HG02588 (cell line): Measurements from ENCODE around the gene AADAC.
"Not testable (repeated sequence)": the region's sequence is repeated elsewhere in the genome, so short reads cannot be mapped to it uniquely, and the experiment has no call there.

Source experiments
- ATAC-seq: cut with Tn5 transposase; IDR thresholded peaks from one replicate; pipeline ENCODE4 v1.9.1; 2021; ENCODE audit warnings: mild to moderate bottlenecking, moderate library complexity; ENCODE audit not compliant: unreplicated experiment

AADAC gene

GRCh38 chr3:151852074-151852811 is 38.3 kb downstream of the AADAC start:
- no peak for ATAC-seq

- ATAC-seq: no peak
These were observed 42.2 kb downstream of the AADAC start for GRCh38 chr3:151856118-151856517.

- ATAC-seq: no peak
These were observed 42.7 kb downstream of the AADAC start for GRCh38 chr3:151856641-151857040.

- ATAC-seq: no peak
These were observed 45.3 kb downstream of the AADAC start for GRCh38 chr3:151859233-151859673.

- no peak for ATAC-seq
These were observed 46.0 kb downstream of the AADAC start for GRCh38 chr3:151859905-151860304.

- ATAC-seq: no peak
These were observed 49.7 kb downstream of the AADAC start for GRCh38 chr3:151863611-151864010.

- no peak for ATAC-seq
These were observed 50.6 kb downstream of the AADAC start for GRCh38 chr3:151864423-151865101.

GRCh38 chr3:151866711-151867410 is 52.9 kb downstream of the AADAC start:
- ATAC-seq: no peak

- no peak for ATAC-seq
These were observed 53.8 kb downstream of the AADAC start for GRCh38 chr3:151867666-151868065.

- ATAC-seq: no peak
These were observed 55.3 kb downstream of the AADAC start for GRCh38 chr3:151869181-151869580.

- ATAC-seq: peak; percentile 75
These were observed 57.9 kb downstream of the AADAC start for GRCh38 chr3:151871639-151872468.

GRCh38 chr3:151873398-151873797 is 59.5 kb downstream of the AADAC start, which contains the start of gene SUCNR1:
SUCNR1 (plus strand) TSS chr3:151873643; CDS start chr3:151879893, 6,250 bp downstream.
- ATAC-seq: no peak

- ATAC-seq: not testable (repeated sequence)
These were observed 60.2 kb downstream of the AADAC start for GRCh38 chr3:151874079-151874478.

GRCh38 chr3:151875759-151876158 is 61.8 kb downstream of the AADAC start:
- peak; percentile 52 for ATAC-seq

- ATAC-seq: no peak
These were observed 63.4 kb downstream of the AADAC start for GRCh38 chr3:151877269-151877668.
